ENCODE measurements around the gene SLC25A48. TPM values are rescaled to one million over a fixed set of nuclear protein-coding genes. Genes with fewer than 3 reads are reported as not detected.

Gene SLC25A48
- total RNA-seq, 2 donors from 2014 or later, result 0.78 to 2.8 TPM

DNA sequence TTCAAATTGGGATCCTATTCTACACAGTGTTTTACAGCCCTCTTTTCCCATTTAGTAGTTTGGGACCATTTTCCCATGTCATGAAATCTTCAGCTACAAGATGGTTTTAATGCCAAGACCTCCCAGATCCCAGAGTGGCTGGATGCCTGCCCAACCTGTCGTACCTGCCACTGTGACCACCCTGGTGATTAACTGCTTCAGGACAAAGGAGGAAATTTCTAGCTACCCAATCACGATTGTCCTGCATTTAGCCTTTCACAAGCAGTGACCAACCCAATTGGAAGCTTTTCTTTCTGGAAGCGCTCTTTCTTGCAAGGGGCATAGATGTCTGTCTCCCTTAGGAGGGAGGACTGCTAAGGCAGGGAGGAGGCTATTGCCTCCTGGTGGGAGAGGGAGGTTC, 47.4 kb downstream of the SLC25A48 start:
- DNase-seq (ENCODE audit: low spot score) (no peak), ATAC-seq (ENCODE audit: insufficient number of reproducible peaks, low FRiP score, low read depth) (no peak)
- Histone ChIP-seq H3K27me3 (replicated peaks; ENCODE audit: insufficient read depth) (no peaks in the 10 kb centered on the region), H3K9me3 (no peaks in the 10 kb centered on the region), H3K4me1 (ENCODE audit: control insufficient read depth in 1 of 2, low read depth in 2 of 2) (peaks cover 0 to 9% of the 10 kb centered on the region in 2 donors), H3K4me3 (no peak overlapping the region), H3K27ac (no peak overlapping the region), H3K36me3 (no peaks in the 10 kb centered on the region)
- TF ChIP-seq, protein P1, sequence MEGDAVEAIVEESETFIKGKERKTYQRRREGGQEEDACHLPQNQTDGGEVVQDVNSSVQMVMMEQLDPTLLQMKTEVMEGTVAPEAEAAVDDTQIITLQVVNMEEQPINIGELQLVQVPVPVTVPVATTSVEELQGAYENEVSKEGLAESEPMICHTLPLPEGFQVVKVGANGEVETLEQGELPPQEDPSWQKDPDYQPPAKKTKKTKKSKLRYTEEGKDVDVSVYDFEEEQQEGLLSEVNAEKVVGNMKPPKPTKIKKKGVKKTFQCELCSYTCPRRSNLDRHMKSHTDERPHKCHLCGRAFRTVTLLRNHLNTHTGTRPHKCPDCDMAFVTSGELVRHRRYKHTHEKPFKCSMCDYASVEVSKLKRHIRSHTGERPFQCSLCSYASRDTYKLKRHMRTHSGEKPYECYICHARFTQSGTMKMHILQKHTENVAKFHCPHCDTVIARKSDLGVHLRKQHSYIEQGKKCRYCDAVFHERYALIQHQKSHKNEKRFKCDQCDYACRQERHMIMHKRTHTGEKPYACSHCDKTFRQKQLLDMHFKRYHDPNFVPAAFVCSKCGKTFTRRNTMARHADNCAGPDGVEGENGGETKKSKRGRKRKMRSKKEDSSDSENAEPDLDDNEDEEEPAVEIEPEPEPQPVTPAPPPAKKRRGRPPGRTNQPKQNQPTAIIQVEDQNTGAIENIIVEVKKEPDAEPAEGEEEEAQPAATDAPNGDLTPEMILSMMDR (IDR thresholded peaks at IDR 0.05), result no peak

DNA sequence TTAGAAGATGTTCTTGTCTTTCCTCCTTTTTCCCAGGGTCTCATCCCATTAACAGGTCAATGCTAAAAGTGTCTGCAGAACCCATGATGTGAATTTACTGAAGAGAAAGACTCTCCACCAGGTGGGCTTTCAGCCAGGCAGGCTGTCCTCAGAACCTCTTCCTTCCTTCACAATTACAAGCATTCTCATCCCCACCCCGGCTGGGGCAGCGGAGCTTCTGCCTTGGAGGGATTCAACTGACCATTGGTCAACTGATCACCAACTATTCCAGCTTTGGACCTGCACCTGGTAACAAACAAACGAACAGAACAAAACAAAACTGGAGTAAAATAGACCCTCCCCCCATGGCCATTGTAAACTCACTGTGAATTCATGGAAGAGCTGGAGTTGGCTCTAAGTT, 48.6 kb downstream of the SLC25A48 start:
- Histone ChIP-seq H3K27me3 (replicated peaks; ENCODE audit: insufficient read depth) (no peaks in the 10 kb centered on the region), H3K9me3 (no peaks in the 10 kb centered on the region), H3K4me3 (no peak overlapping the region), H3K4me1 (ENCODE audit: control insufficient read depth in 1 of 2, low read depth in 2 of 2) (peaks cover 0 to 9% of the 10 kb centered on the region in 2 donors), H3K27ac (no peak overlapping the region), H3K36me3 (no peaks in the 10 kb centered on the region)
- DNase-seq (ENCODE audit: low spot score) (no peak), ATAC-seq (ENCODE audit: insufficient number of reproducible peaks, low FRiP score, low read depth) (no peak)
- TF ChIP-seq, protein P1 (IDR thresholded peaks at IDR 0.05), result no peak

GRCh38 chr5:135883441-135883840, 49.0 kb downstream of the SLC25A48 start:
- no peaks in the 10 kb centered on the region for H3K27me3 ChIP-seq (replicated peaks; ENCODE audit: insufficient read depth)
- ATAC-seq (ENCODE audit: insufficient number of reproducible peaks, low FRiP score, low read depth), result no peak
- H3K36me3 ChIP-seq, result no peaks in the 10 kb centered on the region
- no peak for DNase-seq (ENCODE audit: low spot score)
- H3K9me3 ChIP-seq, result no peaks in the 10 kb centered on the region
- no peak overlapping the region for H3K27ac ChIP-seq
- TF ChIP-seq, protein P1 (IDR thresholded peaks at IDR 0.05), result no peak
- H3K4me1 ChIP-seq (ENCODE audit: control insufficient read depth in 1 of 2, low read depth in 2 of 2), result peaks cover 0 to 9% of the 10 kb centered on the region in 2 donors
- no peak overlapping the region for H3K4me3 ChIP-seq

DNA sequence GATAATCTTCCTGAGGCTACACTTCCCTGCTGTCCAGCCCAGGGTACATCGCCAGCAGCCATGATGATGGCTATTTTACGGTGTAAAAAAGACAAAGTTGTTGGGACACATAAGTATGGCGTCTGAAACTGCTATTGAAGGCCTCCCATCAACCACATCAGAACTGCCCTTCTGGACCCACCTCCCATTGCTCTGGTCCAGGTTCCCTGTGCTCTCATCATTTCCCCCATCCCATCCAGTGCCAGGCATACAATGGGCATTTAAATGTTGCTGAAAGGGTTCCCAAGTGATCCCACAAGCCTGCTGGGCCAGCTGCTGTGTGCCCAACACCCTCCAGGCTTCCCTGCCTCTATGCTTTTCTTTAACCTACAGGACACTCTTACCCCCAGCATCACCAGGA, 50.6 kb downstream of the SLC25A48 start:
- Histone ChIP-seq H3K4me3 (no peak overlapping the region), H3K27me3 (replicated peaks; ENCODE audit: insufficient read depth) (no peaks in the 10 kb centered on the region), H3K27ac (no peak overlapping the region), H3K36me3 (no peaks in the 10 kb centered on the region), H3K4me1 (ENCODE audit: control insufficient read depth in 1 of 2, low read depth in 2 of 2) (peaks cover 0 to 9% of the 10 kb centered on the region in 2 donors), H3K9me3 (no peaks in the 10 kb centered on the region)
- ATAC-seq (ENCODE audit: insufficient number of reproducible peaks, low FRiP score, low read depth) (no peak), DNase-seq (ENCODE audit: low spot score) (no peak)
- TF ChIP-seq, protein P1 (IDR thresholded peaks at IDR 0.05), result no peak

DNA sequence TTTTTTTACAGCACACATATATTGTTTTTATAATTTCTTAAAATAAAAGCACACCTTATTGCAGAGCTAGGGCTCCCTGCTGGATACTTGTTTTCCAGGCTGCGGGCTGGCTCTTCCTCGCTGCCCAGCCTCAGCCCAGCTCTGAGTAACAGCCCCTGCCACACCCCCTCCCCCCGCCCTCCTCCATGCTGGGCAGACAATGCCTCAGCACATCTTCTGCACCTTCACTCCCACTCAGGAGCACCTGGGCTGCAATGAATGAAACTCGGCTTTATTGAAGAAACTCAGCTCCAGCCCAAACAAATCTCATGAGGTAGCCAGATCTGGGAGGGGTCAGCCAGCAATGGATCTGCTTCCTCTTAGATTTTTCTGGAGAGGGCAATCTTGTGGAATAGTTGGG, 51.7 kb downstream of the SLC25A48 start:
- no peaks in the 10 kb centered on the region for H3K9me3 ChIP-seq
- no peak overlapping the region for H3K4me3 ChIP-seq
- TF ChIP-seq, protein P1 (IDR thresholded peaks at IDR 0.05), result no peak
- peaks cover 0 to 5% of the 10 kb centered on the region in 2 donors for H3K4me1 ChIP-seq (ENCODE audit: control insufficient read depth in 1 of 2, low read depth in 2 of 2)
- no peak overlapping the region for H3K27ac ChIP-seq
- no peaks in the 10 kb centered on the region for H3K36me3 ChIP-seq
- ATAC-seq (ENCODE audit: insufficient number of reproducible peaks, low FRiP score, low read depth) (no peak), DNase-seq (ENCODE audit: low spot score) (no peak)
- no peaks in the 10 kb centered on the region for H3K27me3 ChIP-seq (replicated peaks; ENCODE audit: insufficient read depth)
